A549 (cell line): ENCODE measurements around the gene TBX6. TPM values are rescaled to one million over a fixed set of nuclear protein-coding genes. Genes with fewer than 3 reads are reported as not detected.

Experiments used
- ATAC-seq, 2 experiments: fragments of 200-7000 bp in 1 of 2; fragments of >200 bp in 1 of 2; cut with Nextera tagmentation in 1 of 2; cut with Tn5 transposase in 1 of 2; 3 replicates each; pipeline versions ENCODE4 v1.8.0 to v1.9.1; 2018 to 2020; ENCODE audit warnings: mild to moderate bottlenecking in 1 of 2, moderate library complexity in 1 of 2
- CTCF ChIA-PET: fragments of 300-600 bp; sonication (Branson Sonifier 250); formaldehyde crosslinking; extraction: SDS; loops from one replicate; lab custom pipeline; 2021; ENCODE audit warnings: antibody characterized with exemption, inconsistent platforms; lab: Yijun Ruan, JAX
- POLR2A ChIA-PET: fragments of 350-600 bp; formaldehyde crosslinking; extraction: SDS; loops from one replicate; lab custom pipeline; 2021; ENCODE audit warnings: antibody characterized with exemption, inconsistent platforms; lab: Yijun Ruan, JAX
- DNase-seq, 2 experiments: peaks; one replicate each; pipeline versions ENCODE4 v3.0.0 to v3.0.0-alpha.2; 2011 to 2016; ENCODE audit warnings: low read depth in 1 of 2, low spot score in 1 of 2
- FAIRE-seq: peaks from 2 replicates; lab custom pipeline; 2011; peaks lifted over from hg19 to GRCh38; lab: Jason Lieb, UNC
- H3K27ac ChIP-seq, 2 experiments: fragments of >200 bp; sonication (Bioruptor Twin); formaldehyde crosslinking; 3 replicates each; pipeline ENCODE4 v1.5.1; 2016 to 2017
- H3K4me1 ChIP-seq: fragments of >200 bp; sonication (Bioruptor Twin); formaldehyde crosslinking; 3 replicates; pipeline ENCODE4 v1.6.1; 2016
- H3K4me2 ChIP-seq: fragments of >200 bp; sonication (Bioruptor Twin); formaldehyde crosslinking; 3 replicates; pipeline ENCODE4 v1.6.1; 2016
- H3K4me3 ChIP-seq: fragments of >200 bp; sonication (Bioruptor Twin); formaldehyde crosslinking; 3 replicates; pipeline ENCODE4 v1.5.1; 2016
- H3K9me3 ChIP-seq: fragments of >200 bp; sonication (Bioruptor Twin); formaldehyde crosslinking; 3 replicates; pipeline ENCODE4 v1.6.1; 2016
- BHLHE40 ChIP-seq: IDR thresholded peaks from 2 replicates; pipeline ENCODE4 v1.6.1; 2012; ENCODE audit warnings: low read depth, low read length, inconsistent platforms
- CHD2 ChIP-seq: fragments of 150-350 bp; IDR thresholded peaks from 2 replicates; pipeline ENCODE4 v1.6.1; 2014; ENCODE audit warnings: low read length; ENCODE audit not compliant: partially characterized antibody
- EP300 ChIP-seq, 2 experiments: fragments of >200 bp; sonication (Bioruptor Twin); formaldehyde crosslinking; IDR thresholded peaks; 2 replicates in 1 of 2; 3 replicates in 1 of 2; pipeline ENCODE4 v1.6.1; 2016 to 2017
- FOSB ChIP-seq: fragments of 250-450 bp; sonication (Bioruptor Pico); IDR thresholded peaks from 2 replicates; pipeline ENCODE4 v1.5.0; 2020; ENCODE audit warnings: mild to moderate bottlenecking, moderate library complexity
- HMGXB4 ChIP-seq: fragments of 250-450 bp; sonication (Bioruptor Pico); IDR thresholded peaks from 2 replicates; pipeline ENCODE4 v1.5.0; 2021; ENCODE audit warnings: mild to moderate bottlenecking, moderate library complexity, borderline replicate concordance
- HOXB13 ChIP-seq: fragments of 250-450 bp; sonication (Bioruptor Pico); IDR thresholded peaks from 2 replicates; pipeline ENCODE4 v1.5.0; 2020; ENCODE audit warnings: low read depth, mild to moderate bottlenecking, moderate library complexity
- HOXB5 ChIP-seq: fragments of 250-450 bp; sonication (Bioruptor Pico); IDR thresholded peaks from 2 replicates; pipeline ENCODE4 v1.5.0; 2020; ENCODE audit warnings: mild to moderate bottlenecking, moderate library complexity
- JUN ChIP-seq, 2 experiments: fragments of >200 bp; sonication (Bioruptor Twin); formaldehyde crosslinking; IDR thresholded peaks; 2 replicates in 1 of 2; 3 replicates in 1 of 2; pipeline ENCODE4 v1.6.1; 2016 to 2017
- JUNB ChIP-seq: fragments of >200 bp; sonication (Bioruptor Twin); formaldehyde crosslinking; IDR thresholded peaks from 2 replicates; pipeline ENCODE4 v1.6.1; 2016
- KDM1A ChIP-seq: fragments of 200-600 bp; sonication (generic); IDR thresholded peaks from 2 replicates; pipeline ENCODE4 v1.6.1; 2016; ENCODE audit warnings: low read depth, mild to moderate bottlenecking
- MAFK ChIP-seq: fragments of 450-650 bp; IDR thresholded peaks from 2 replicates; pipeline ENCODE4 v1.6.1; 2014; ENCODE audit not compliant: partially characterized antibody
- POLR2A ChIP-seq: IDR thresholded peaks from 2 replicates; pipeline ENCODE4 v1.6.1; 2012; ENCODE audit warnings: mild to moderate bottlenecking, low read length
- RCOR1 ChIP-seq: fragments of 150-350 bp; IDR thresholded peaks from 2 replicates; pipeline ENCODE4 v1.6.1; 2014; ENCODE audit warnings: antibody characterized with exemption, low read length, low read depth
- RFX5 ChIP-seq: fragments of 450-650 bp; IDR thresholded peaks from 2 replicates; pipeline ENCODE4 v1.7.1; 2014; ENCODE audit warnings: antibody characterized with exemption, mild to moderate bottlenecking, moderate library complexity
- TP53 ChIP-seq: fragments of 250-450 bp; sonication (Bioruptor Pico); IDR thresholded peaks from 2 replicates; pipeline ENCODE4 v1.5.0; 2021; ENCODE audit warnings: mild to moderate bottlenecking, moderate library complexity
- ZC3H11A ChIP-seq: fragments of 450-650 bp; IDR thresholded peaks from 2 replicates; pipeline ENCODE4 v1.6.1; 2014; ENCODE audit warnings: antibody characterized with exemption, mild to moderate bottlenecking
- ZFP36 ChIP-seq: fragments of 450-650 bp; IDR thresholded peaks from 2 replicates; pipeline ENCODE4 v1.6.1; 2014; ENCODE audit warnings: borderline replicate concordance; ENCODE audit not compliant: partially characterized antibody
- ZNF302 ChIP-seq: fragments of 250-450 bp; sonication (Bioruptor Pico); IDR thresholded peaks from 2 replicates; pipeline ENCODE4 v1.9.0; 2021; ENCODE audit warnings: inconsistent platforms, mild to moderate bottlenecking, moderate library complexity
- ZSCAN20 ChIP-seq: fragments of 250-450 bp; sonication (Bioruptor Pico); IDR thresholded peaks from 2 replicates; pipeline ENCODE4 v1.8.0; 2022; ENCODE audit warnings: mild to moderate bottlenecking, moderate library complexity
- WGBS: methylation state at CpG from one replicate; pipeline ENCODE4 v1.1.6; 2017; ENCODE audit errors: missing lambda C conversion rate; 5-methylcytosine and 5-hydroxymethylcytosine counted together
- polyA plus RNA-seq, 4 experiments: library from polyadenylated mRNA; depleted of rRNA in 3 of 4; stranded (reverse); fragments of >200 nt; fragmentation: RNase III in 1 of 4; extraction: RNeasy Plus Mini Kit Qiagen cat#74134 plus additional on column Dnase treatment in 1 of 4; gene quantifications; 2 replicates in 3 of 4; 3 replicates in 1 of 4; pipeline ENCODE4 v1.2.3, GENCODE V29; 2011 to 2017
- TF ChIP-seq, protein P1 (sequence below): fragments of 450-650 bp; IDR thresholded peaks from 2 replicates; pipeline ENCODE4 v1.6.1; 2014; ENCODE audit warnings: antibody characterized with exemption
- TF ChIP-seq, protein P2 (sequence below): fragments of 150-350 bp; IDR thresholded peaks from 2 replicates; pipeline ENCODE4 v1.6.1; 2014; ENCODE audit warnings: low read depth, mild to moderate bottlenecking, low read length
- TF ChIP-seq, protein P3 (sequence below): IDR thresholded peaks from 2 replicates; pipeline ENCODE4 v1.6.1; 2012
- TF ChIP-seq, protein P4 (sequence below): fragments of >200 bp; sonication (Bioruptor Twin); formaldehyde crosslinking; IDR thresholded peaks from 3 replicates; pipeline ENCODE4 v1.6.1; 2016
- TF ChIP-seq, protein P5 (sequence below): fragments of >200 bp; sonication (Bioruptor Twin); formaldehyde crosslinking; IDR thresholded peaks from 3 replicates; pipeline ENCODE4 v1.5.1; 2016
- TF ChIP-seq, protein P6 (sequence below): IDR thresholded peaks from 2 replicates; pipeline ENCODE4 v1.6.1; 2012
- TF ChIP-seq, protein P7 (sequence below): fragments of >200 bp; sonication (Bioruptor Twin); formaldehyde crosslinking; IDR thresholded peaks from 2 replicates; pipeline ENCODE4 v1.6.1; 2016

The TBX6 gene
- polyA plus RNA-seq, 2 of the 4 experiments (the other 2 are of a cell fraction) = 0.14 to 0.63 TPM

DNA sequence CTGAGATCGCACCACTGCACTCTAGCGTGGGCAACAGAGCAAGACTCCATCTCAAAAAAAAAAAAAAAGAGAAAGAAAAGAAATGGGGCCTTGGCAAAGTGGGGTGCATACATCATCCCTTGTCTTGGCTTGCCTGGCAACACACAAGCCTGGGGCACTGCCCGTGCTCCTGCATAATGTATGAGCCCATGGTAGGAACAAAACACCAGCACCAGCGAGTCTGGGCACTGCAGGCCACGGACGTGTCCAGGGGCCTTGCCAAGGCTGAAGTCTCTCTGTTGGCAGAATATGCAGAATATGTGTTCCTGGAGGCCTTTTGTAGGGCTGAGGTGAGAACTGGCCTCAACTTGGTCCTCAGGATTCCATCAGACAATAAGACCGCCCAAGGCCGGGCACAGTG lies 41.9 kb downstream of the TBX6 start:
- POLR2A ChIA-PET = no interaction called here

GRCh38 chr16:30046588-30046987 lies 45.1 kb downstream of the TBX6 start:
- ChIA-PET CTCF (interaction anchor here (0.8 to 4.6 kb wide), 4 partner anchors 9 to 46 kb away, joined by 3 to 34 read pairs (median 5); partner anchors contain the start of genes TBX6 and TLCD3B), POLR2A (no interaction called here)
- Histone ChIP-seq H3K4me1 (no peaks in the 10 kb centered on the region), H3K4me3 (no peak overlapping the region), H3K4me2 (no peak overlapping the region), H3K9me3 (no peaks in the 10 kb centered on the region), H3K27ac (no peak overlapping the region)
- FAIRE-seq (no peak), DNase-seq (no peak), ATAC-seq (0 out of 6 replicates have a peak, but pooled peaks of 1 of the 2 experiments have one; percentile 22)
- TF ChIP-seq, protein P1, sequence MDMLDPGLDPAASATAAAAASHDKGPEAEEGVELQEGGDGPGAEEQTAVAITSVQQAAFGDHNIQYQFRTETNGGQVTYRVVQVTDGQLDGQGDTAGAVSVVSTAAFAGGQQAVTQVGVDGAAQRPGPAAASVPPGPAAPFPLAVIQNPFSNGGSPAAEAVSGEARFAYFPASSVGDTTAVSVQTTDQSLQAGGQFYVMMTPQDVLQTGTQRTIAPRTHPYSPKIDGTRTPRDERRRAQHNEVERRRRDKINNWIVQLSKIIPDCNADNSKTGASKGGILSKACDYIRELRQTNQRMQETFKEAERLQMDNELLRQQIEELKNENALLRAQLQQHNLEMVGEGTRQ = no peak
- TF ChIP-seq RCOR1 = no peak
- TF ChIP-seq KDM1A = peak; percentile 28; the same call in 1 of the 2 replicates
- TF ChIP-seq, protein P2, sequence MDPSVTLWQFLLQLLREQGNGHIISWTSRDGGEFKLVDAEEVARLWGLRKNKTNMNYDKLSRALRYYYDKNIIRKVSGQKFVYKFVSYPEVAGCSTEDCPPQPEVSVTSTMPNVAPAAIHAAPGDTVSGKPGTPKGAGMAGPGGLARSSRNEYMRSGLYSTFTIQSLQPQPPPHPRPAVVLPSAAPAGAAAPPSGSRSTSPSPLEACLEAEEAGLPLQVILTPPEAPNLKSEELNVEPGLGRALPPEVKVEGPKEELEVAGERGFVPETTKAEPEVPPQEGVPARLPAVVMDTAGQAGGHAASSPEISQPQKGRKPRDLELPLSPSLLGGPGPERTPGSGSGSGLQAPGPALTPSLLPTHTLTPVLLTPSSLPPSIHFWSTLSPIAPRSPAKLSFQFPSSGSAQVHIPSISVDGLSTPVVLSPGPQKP = no peak
- TF ChIP-seq TP53 (CRISPR knock-in tag) = no peak
- peak; percentile 4 for TF ChIP-seq ZFP36
- TF ChIP-seq POLR2A = no peak
- no peak for TF ChIP-seq CHD2
- no peak for TF ChIP-seq JUNB
- no peak for TF ChIP-seq FOSB (CRISPR knock-in tag)
- WGBS = 92% methylated on average over 1 of the region's 1 CpG

More for the DNA sequence above, 41.9 kb downstream of the TBX6 start:
- H3K4me2 ChIP-seq = no peak overlapping the region
- FAIRE-seq (no peak), DNase-seq (no peak), ATAC-seq (no peak)
- CTCF ChIA-PET = interaction anchor here (1.4 to 4.6 kb wide), 3 partner anchors 14 to 42 kb away, joined by 3 to 34 read pairs (median 6); partner anchors contain the start of genes TBX6 and TLCD3B
- H3K9me3 ChIP-seq = no peaks in the 10 kb centered on the region
- TF ChIP-seq RCOR1 (no peak), ZSCAN20 (CRISPR knock-in tag) (no peak), ZC3H11A (no peak)
- TF ChIP-seq, protein P3, sequence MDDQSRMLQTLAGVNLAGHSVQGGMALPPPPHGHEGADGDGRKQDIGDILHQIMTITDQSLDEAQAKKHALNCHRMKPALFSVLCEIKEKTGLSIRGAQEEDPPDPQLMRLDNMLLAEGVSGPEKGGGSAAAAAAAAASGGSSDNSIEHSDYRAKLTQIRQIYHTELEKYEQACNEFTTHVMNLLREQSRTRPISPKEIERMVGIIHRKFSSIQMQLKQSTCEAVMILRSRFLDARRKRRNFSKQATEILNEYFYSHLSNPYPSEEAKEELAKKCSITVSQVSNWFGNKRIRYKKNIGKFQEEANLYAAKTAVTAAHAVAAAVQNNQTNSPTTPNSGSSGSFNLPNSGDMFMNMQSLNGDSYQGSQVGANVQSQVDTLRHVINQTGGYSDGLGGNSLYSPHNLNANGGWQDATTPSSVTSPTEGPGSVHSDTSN = no peak
- TF ChIP-seq, protein P4, sequence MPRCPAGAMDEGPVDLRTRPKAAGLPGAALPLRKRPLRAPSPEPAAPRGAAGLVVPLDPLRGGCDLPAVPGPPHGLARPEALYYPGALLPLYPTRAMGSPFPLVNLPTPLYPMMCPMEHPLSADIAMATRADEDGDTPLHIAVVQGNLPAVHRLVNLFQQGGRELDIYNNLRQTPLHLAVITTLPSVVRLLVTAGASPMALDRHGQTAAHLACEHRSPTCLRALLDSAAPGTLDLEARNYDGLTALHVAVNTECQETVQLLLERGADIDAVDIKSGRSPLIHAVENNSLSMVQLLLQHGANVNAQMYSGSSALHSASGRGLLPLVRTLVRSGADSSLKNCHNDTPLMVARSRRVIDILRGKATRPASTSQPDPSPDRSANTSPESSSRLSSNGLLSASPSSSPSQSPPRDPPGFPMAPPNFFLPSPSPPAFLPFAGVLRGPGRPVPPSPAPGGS = no peak
- H3K4me1 ChIP-seq = peaks cover 16% of the 10 kb centered on the region
- WGBS = 93% methylated on average over 8 of the region's 8 CpGs
- no peak overlapping the region for H3K4me3 ChIP-seq
- no peak overlapping the region for H3K27ac ChIP-seq

DNA sequence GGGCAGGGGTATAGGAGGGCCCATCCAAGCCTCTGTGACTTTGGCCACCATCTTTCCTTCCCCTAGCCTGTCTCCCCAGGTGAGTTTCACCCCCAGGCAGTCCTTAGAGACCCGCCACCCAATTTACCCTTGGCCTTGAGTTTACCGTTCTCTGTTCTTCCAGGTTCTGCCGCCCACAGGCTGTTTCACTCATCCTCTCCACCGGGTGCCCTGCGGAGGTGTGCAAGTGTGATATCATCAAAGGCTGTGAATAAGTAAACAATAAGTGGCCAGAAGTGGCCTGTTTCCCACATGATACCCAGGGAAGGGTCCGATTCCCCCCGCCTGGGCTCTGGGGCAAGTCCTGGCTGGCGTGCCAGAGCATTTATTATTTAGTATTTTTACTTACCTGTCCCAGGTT lies 45.5 kb downstream of the TBX6 start:
- ChIA-PET POLR2A (no interaction called here), CTCF (interaction anchor here (0.8 to 4.6 kb wide), 4 partner anchors 9 to 46 kb away, joined by 3 to 34 read pairs (median 5); partner anchors contain the start of genes TBX6 and TLCD3B)
- Histone ChIP-seq H3K4me3 (no peak overlapping the region), H3K4me1 (no peaks in the 10 kb centered on the region), H3K4me2 (no peak overlapping the region), H3K27ac (no peak overlapping the region), H3K9me3 (no peaks in the 10 kb centered on the region)
- FAIRE-seq (no peak), ATAC-seq (peak; percentile 24 to 30; a peak in 1 of 6 replicates), DNase-seq (no peak)
- WGBS = 70% methylated on average over 8 of the region's 8 CpGs
- TF ChIP-seq EP300 (IDR thresholded peaks at IDR 0.05) = no peak
- no peak for TF ChIP-seq HMGXB4 (CRISPR knock-in tag)
- TF ChIP-seq, protein P5, sequence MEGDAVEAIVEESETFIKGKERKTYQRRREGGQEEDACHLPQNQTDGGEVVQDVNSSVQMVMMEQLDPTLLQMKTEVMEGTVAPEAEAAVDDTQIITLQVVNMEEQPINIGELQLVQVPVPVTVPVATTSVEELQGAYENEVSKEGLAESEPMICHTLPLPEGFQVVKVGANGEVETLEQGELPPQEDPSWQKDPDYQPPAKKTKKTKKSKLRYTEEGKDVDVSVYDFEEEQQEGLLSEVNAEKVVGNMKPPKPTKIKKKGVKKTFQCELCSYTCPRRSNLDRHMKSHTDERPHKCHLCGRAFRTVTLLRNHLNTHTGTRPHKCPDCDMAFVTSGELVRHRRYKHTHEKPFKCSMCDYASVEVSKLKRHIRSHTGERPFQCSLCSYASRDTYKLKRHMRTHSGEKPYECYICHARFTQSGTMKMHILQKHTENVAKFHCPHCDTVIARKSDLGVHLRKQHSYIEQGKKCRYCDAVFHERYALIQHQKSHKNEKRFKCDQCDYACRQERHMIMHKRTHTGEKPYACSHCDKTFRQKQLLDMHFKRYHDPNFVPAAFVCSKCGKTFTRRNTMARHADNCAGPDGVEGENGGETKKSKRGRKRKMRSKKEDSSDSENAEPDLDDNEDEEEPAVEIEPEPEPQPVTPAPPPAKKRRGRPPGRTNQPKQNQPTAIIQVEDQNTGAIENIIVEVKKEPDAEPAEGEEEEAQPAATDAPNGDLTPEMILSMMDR = no peak
- TF ChIP-seq, protein P6, sequence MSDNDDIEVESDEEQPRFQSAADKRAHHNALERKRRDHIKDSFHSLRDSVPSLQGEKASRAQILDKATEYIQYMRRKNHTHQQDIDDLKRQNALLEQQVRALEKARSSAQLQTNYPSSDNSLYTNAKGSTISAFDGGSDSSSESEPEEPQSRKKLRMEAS = no peak
- no peak for TF ChIP-seq MAFK
- no peak for TF ChIP-seq HOXB5 (CRISPR knock-in tag)
- TF ChIP-seq, protein P7, sequence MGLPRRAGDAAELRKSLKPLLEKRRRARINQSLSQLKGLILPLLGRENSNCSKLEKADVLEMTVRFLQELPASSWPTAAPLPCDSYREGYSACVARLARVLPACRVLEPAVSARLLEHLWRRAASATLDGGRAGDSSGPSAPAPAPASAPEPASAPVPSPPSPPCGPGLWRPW = no peak
- TF ChIP-seq ZNF302 (CRISPR knock-in tag) = no peak
- no peak for TF ChIP-seq BHLHE40
- no peak for TF ChIP-seq TP53 (CRISPR knock-in tag)
- no peak for TF ChIP-seq HOXB13 (CRISPR knock-in tag)
- no peak for TF ChIP-seq CHD2
- no peak for TF ChIP-seq RFX5
- no peak for TF ChIP-seq JUN (IDR thresholded peaks at IDR 0.05)
